ENCODE data around the gene TOP3B.

DNA sequence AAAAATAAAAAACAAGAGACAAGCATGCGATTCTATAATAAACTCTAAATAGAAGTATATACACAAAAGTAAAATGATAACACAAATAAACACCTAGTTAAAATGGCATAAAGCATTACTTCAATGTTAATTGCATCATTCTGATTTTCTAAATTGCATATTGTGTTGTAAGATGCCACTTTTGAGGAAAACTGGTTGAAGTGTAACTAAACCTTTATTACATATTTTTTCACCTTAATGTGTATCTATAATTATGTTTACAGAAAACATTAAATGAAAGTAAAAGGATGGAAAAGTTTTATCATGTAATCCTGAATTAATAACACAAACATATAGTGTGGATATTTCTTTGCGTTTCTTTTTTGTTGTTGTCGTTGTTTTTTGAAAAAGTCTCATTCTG lies 45.4 kb upstream of the TOP3B start:
- TF ChIP-seq, protein P1, sequence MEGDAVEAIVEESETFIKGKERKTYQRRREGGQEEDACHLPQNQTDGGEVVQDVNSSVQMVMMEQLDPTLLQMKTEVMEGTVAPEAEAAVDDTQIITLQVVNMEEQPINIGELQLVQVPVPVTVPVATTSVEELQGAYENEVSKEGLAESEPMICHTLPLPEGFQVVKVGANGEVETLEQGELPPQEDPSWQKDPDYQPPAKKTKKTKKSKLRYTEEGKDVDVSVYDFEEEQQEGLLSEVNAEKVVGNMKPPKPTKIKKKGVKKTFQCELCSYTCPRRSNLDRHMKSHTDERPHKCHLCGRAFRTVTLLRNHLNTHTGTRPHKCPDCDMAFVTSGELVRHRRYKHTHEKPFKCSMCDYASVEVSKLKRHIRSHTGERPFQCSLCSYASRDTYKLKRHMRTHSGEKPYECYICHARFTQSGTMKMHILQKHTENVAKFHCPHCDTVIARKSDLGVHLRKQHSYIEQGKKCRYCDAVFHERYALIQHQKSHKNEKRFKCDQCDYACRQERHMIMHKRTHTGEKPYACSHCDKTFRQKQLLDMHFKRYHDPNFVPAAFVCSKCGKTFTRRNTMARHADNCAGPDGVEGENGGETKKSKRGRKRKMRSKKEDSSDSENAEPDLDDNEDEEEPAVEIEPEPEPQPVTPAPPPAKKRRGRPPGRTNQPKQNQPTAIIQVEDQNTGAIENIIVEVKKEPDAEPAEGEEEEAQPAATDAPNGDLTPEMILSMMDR (IDR thresholded peaks at IDR 0.05; ENCODE audit: low read depth, low read length, poor library complexity, severe bottlenecking): no peak
- no peak for TF ChIP-seq EZH2phosphoT487 (IDR thresholded peaks at IDR 0.05; ENCODE audit: borderline replicate concordance, low read length)

Measured in DOHH2 (cell line).